GM18526 (cell line): ENCODE data around the gene SMC6.

Experiments used
- POLR2A ChIP-seq: IDR thresholded peaks from 3 replicates; pipeline ENCODE4 v1.6.1; 2011; ENCODE audit not compliant: insufficient read length; ENCODE audit errors: extremely low read depth

The SMC6 gene

GRCh38 chr2:17625446-17625845 is 128.2 kb downstream of the SMC6 start:
- TF ChIP-seq POLR2A, result no peak

DNA sequence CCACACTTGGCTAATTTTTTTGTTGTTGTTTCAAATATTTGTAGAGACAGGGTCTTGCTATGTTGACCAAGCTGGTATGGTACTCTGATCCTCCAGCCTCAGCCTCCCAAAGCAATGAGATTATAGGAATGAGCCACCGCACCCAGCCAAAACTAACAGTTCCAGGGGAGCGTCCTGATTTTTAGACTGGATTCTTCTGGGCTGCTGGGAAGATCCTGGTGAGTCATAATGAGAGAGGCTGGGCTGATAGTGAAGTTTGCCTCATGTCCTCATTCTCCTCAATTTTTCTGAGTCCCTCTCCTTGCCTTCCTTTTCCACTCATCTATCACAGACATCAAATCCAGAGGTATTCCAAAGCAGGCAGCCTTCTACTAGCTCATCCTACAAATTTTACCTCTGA is 131.8 kb downstream of the SMC6 start:
- no peak for TF ChIP-seq POLR2A

GRCh38 chr2:17620841-17621240 is 132.8 kb downstream of the SMC6 start:
- no peak for TF ChIP-seq POLR2A

GRCh38 chr2:17620280-17620679 is 133.3 kb downstream of the SMC6 start:
- TF ChIP-seq POLR2A, result no peak

- TF ChIP-seq POLR2A, result no peak
Measured at GRCh38 chr2:17617955-17618354, 135.7 kb downstream of the SMC6 start.

- TF ChIP-seq POLR2A, result no peak
Measured at GRCh38 chr2:17617516-17617915, 136.1 kb downstream of the SMC6 start.

DNA sequence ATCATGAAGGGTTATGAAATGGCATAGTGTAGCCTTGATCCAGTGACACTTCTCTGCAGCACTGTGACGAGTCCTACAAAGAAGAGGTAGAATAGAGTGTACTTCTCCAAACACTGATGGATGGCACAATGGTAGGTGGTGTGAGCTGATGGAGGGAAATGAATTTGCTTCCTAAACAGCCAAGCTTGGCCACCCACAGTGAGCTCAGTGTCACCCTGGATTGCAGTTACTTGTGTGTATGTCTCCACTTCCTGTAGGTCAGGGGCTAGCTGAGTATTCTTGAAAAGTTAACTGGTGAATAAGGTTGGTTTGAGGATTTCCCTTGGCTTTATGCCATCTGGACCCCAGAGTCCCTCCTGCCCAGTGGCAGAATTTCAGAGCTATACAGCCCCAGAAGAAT is 137.2 kb downstream of the SMC6 start:
- TF ChIP-seq POLR2A, result no peak

GRCh38 chr2:17615728-17616351 is 137.8 kb downstream of the SMC6 start:
- TF ChIP-seq POLR2A, result no peak

DNA sequence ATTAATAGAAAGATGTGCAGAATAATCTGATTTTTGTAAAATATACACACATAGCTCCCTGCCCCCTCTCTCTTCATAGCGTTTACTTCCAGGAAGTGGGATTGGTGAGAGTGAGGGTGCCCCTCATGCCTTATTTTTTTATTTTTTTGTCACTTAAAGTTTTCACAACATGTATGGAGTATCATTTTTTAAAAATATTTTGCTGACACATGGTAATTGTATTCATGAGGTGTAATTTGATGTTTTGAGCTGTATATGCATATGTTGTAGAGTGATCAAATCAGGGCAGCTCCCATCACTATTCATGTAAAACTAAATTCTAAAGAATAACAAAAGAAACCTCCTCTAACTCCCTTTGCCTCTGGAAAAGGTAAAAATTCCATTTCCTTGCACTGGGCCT is 138.5 kb downstream of the SMC6 start:
- TF ChIP-seq POLR2A, result no peak

- TF ChIP-seq POLR2A, result no peak
Measured at GRCh38 chr2:17614174-17614930, 139.3 kb downstream of the SMC6 start.
